Keratinocyte (primary cell): Measurements from ENCODE around the gene NDRG3. TPM values are rescaled to one million over a fixed set of nuclear protein-coding genes. Genes with fewer than 3 reads are reported as not detected.

Source experiments
- DNase-seq: peaks from one replicate; pipeline ENCODE4 v3.0.0-alpha.2; 2011; ENCODE audit warnings: low read depth, missing footprints, low spot score
- FAIRE-seq: peaks from 2 replicates; lab custom pipeline; 2011; peaks lifted over from hg19 to GRCh38; lab: Jason Lieb, UNC
- H2AFZ ChIP-seq: 2 replicates; pipeline ENCODE4 v1.6.0; 2012; ENCODE audit warnings: low read length, control low read depth, inconsistent platforms; ENCODE audit not compliant: control insufficient read depth
- H3K27ac ChIP-seq: 2 replicates; pipeline ENCODE4 v1.5.1; 2011; ENCODE audit warnings: low read length; ENCODE audit not compliant: control insufficient read depth, insufficient read depth
- H3K27me3 ChIP-seq: 3 replicates; pipeline ENCODE4 v1.6.0; 2011; ENCODE audit warnings: low read length; ENCODE audit not compliant: control insufficient read depth, insufficient read depth; ENCODE audit errors: extremely low read depth
- H3K36me3 ChIP-seq, 2 experiments: 2 replicates in 1 of 2; 3 replicates in 1 of 2; pipeline ENCODE4 v1.5.1; 2011; ENCODE audit warnings: low read length in 2 of 2, mild to moderate bottlenecking in 1 of 2; ENCODE audit not compliant: control insufficient read depth in 2 of 2, insufficient read depth in 2 of 2; ENCODE audit errors: extremely low read depth in 1 of 2
- H3K4me1 ChIP-seq: 3 replicates; pipeline ENCODE4 v1.5.1; 2011; ENCODE audit warnings: low read length; ENCODE audit not compliant: control insufficient read depth, insufficient read depth; ENCODE audit errors: extremely low read depth
- H3K4me2 ChIP-seq: 3 replicates; pipeline ENCODE4 v1.6.0; 2011; ENCODE audit warnings: low read depth, low read length; ENCODE audit not compliant: control insufficient read depth, insufficient read depth; ENCODE audit errors: extremely low read depth
- H3K4me3 ChIP-seq, 3 experiments: fragments of 200-600 bp in 1 of 3; sonication (generic) in 1 of 3; 2 replicates in 2 of 3; 3 replicates in 1 of 3; pipeline ENCODE4 v1.5.1; 2011 to 2016; ENCODE audit warnings: low read length in 3 of 3, mild to moderate bottlenecking in 3 of 3, control low read depth in 2 of 3, inconsistent platforms in 1 of 3, low read depth in 1 of 3, mixed read lengths in 1 of 3, mixed run types in 1 of 3, moderate library complexity in 1 of 3; ENCODE audit not compliant: control insufficient read depth in 2 of 3, insufficient read depth in 2 of 3; ENCODE audit errors: extremely low read depth in 1 of 3
- H3K79me2 ChIP-seq: 2 replicates; pipeline ENCODE4 v1.6.0; 2012; ENCODE audit warnings: low read length; ENCODE audit not compliant: control insufficient read depth, insufficient read depth
- H3K9ac ChIP-seq: 3 replicates; pipeline ENCODE4 v1.6.0; 2011; ENCODE audit warnings: low read length; ENCODE audit not compliant: control insufficient read depth, insufficient read depth; ENCODE audit errors: extremely low read depth
- H3K9me1 ChIP-seq: 3 replicates; pipeline ENCODE4 v1.6.0; 2011; ENCODE audit warnings: low read length; ENCODE audit not compliant: control insufficient read depth, insufficient read depth; ENCODE audit errors: extremely low read depth
- H3K9me3 ChIP-seq: 2 replicates; pipeline ENCODE4 v1.5.1; 2012; ENCODE audit warnings: low read depth, low read length; ENCODE audit not compliant: control insufficient read depth
- H4K20me1 ChIP-seq: 3 replicates; pipeline ENCODE4 v1.6.0; 2011; ENCODE audit warnings: low read length; ENCODE audit not compliant: control insufficient read depth, insufficient read depth; ENCODE audit errors: extremely low read depth
- EZH2 ChIP-seq: IDR thresholded peaks from one replicate; pipeline ENCODE4 v1.6.1; 2012; ENCODE audit warnings: inconsistent platforms, mild to moderate bottlenecking, low read length, moderate library complexity
- dilution Hi-C: fragments of 300-500 bp; cut with MboI; formaldehyde crosslinking; loops from one replicate; pipeline ENCODE4 v1.7.0; 2020; ENCODE audit warnings: low sequenced_read_pairs; ENCODE audit not compliant: extremely low pct_ligation_motif_present
- polyA plus RNA-seq, 5 experiments: library from polyadenylated mRNA; depleted of rRNA in 3 of 5; stranded (reverse) in 3 of 5; stranded (forward) in 1 of 5; unstranded in 1 of 5; fragments of >200 nt; gene quantifications; 1 replicate in 1 of 5; 2 replicates in 3 of 5; 3 replicates in 1 of 5; pipeline versions ENCODE4 v1.2.1 to v1.2.3, GENCODE V29; 2011 to 2012; ENCODE audit warnings: missing spikeins in 2 of 5, low read depth in 1 of 5, low replicate concordance in 1 of 5
- TF ChIP-seq, protein P1 (sequence below), 3 experiments: IDR thresholded peaks in 1 of 3; conservative IDR thresholded peaks in 1 of 3; optimal IDR thresholded peaks in 1 of 3; 2 replicates in 2 of 3; 3 replicates in 1 of 3; pipeline versions ENCODE3 to v1.5.1; 2011; ENCODE audit warnings: low read length in 3 of 3, mild to moderate bottlenecking in 3 of 3, moderate library complexity in 2 of 3, control low read depth in 1 of 3, inconsistent platforms in 1 of 3; ENCODE audit not compliant: insufficient read depth in 2 of 3; ENCODE audit errors: extremely low read depth in 1 of 3

The NDRG3 gene
- polyA plus RNA-seq, 1 donor (not counting 4 experiments of a cell fraction or from before 2014, with no cell fraction given), result 44.1 TPM

DNA sequence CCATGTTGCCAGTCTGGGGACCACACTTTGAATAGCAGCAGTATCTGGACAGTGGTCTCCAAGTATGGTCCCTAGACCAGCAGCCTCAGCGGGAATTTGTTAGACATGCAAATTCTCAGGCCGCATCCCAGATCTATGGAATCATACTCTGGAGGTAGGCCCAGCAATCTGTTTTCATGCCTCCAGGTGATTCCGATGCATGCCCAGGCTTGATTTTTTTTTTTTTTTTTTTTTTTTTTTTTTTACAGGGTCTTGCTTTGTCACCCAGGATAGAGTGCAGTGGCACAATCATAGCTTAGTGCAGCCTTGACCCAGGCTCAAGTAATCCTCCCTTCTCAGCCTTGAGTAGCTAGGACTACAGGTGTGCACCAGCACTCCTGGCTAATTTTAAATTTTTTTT is 99.2 kb downstream of the NDRG3 start:
- Histone ChIP-seq H3K79me2 (no peaks in the 10 kb centered on the region), H3K36me3 (peaks cover 0 to 2% of the 10 kb centered on the region in 2 experiments), H3K27me3 (no peaks in the 10 kb centered on the region), H3K9me1 (no peaks in the 10 kb centered on the region), H3K4me3 (no peak overlapping the region), H3K9ac (no peak overlapping the region), H3K4me1 (peaks cover 6% of the 10 kb centered on the region), H2AFZ (no peak overlapping the region), H4K20me1 (no peaks in the 10 kb centered on the region), H3K27ac (no peak overlapping the region), H3K9me3 (no peaks in the 10 kb centered on the region), H3K4me2 (no peak overlapping the region)
- DNase-seq (no peak), FAIRE-seq (no peak)
- dilution Hi-C loops, result no loop called here
- TF ChIP-seq EZH2, result no peak
- TF ChIP-seq, protein P1, sequence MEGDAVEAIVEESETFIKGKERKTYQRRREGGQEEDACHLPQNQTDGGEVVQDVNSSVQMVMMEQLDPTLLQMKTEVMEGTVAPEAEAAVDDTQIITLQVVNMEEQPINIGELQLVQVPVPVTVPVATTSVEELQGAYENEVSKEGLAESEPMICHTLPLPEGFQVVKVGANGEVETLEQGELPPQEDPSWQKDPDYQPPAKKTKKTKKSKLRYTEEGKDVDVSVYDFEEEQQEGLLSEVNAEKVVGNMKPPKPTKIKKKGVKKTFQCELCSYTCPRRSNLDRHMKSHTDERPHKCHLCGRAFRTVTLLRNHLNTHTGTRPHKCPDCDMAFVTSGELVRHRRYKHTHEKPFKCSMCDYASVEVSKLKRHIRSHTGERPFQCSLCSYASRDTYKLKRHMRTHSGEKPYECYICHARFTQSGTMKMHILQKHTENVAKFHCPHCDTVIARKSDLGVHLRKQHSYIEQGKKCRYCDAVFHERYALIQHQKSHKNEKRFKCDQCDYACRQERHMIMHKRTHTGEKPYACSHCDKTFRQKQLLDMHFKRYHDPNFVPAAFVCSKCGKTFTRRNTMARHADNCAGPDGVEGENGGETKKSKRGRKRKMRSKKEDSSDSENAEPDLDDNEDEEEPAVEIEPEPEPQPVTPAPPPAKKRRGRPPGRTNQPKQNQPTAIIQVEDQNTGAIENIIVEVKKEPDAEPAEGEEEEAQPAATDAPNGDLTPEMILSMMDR (optimal IDR thresholded peaks at IDR 0.05 in 1 of 3, IDR thresholded peaks at IDR 0.05 in 1 of 3, conservative IDR thresholded peaks at IDR 0.05 in 1 of 3; ENCODE audit: extremely low read depth in 1 of 3, insufficient read depth in 2 of 3, low read length in 3 of 3), result no peak

DNA sequence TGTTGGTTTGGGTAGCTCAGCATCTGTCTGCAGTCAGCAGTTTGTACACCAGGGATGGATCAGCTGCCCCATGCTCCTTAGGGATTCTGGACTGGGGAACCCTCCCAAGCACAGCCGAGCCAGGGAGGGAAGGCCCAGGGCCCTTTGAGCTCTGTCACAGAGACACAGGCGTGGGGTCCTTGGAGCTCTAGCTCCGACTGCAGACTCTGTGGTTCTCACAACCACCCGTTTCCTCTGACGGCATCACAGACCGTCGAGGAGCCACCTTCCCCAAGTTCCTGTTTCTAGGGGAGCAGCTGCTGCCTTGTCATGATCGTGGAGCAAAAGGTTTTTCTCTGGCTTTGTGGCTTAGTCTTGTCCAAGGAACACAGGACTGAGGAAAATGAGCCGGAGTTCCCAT is 99.9 kb downstream of the NDRG3 start, which contains the start of gene SLA2:
SLA2 (minus strand) TSS at position 199 of the 400 bp plus-strand sequence. CDS start 4,861 bp downstream, outside the sequence.
- no peaks in the 10 kb centered on the region for H3K36me3 ChIP-seq
- no peak within 1 kb of the TSS for H3K4me2 ChIP-seq
- H4K20me1 ChIP-seq, result no peaks in the 10 kb centered on the region
- H3K9me3 ChIP-seq, result no peaks in the 10 kb centered on the region
- H3K9me1 ChIP-seq, result no peaks in the 10 kb centered on the region
- peaks cover 6% of the 10 kb centered on the region for H3K4me1 ChIP-seq
- no peak within 1 kb of the TSS for H3K27ac ChIP-seq
- H3K79me2 ChIP-seq, result no peaks in the 10 kb centered on the region
- H2AFZ ChIP-seq, result no peak within 1 kb of the TSS
- TF ChIP-seq, protein P1 (optimal IDR thresholded peaks at IDR 0.05 in 1 of 3, IDR thresholded peaks at IDR 0.05 in 1 of 3, conservative IDR thresholded peaks at IDR 0.05 in 1 of 3; ENCODE audit: extremely low read depth in 1 of 3, insufficient read depth in 2 of 3, low read length in 3 of 3), result no peak
- TF ChIP-seq EZH2, result no peak
- H3K9ac ChIP-seq, result no peak within 1 kb of the TSS
- H3K27me3 ChIP-seq, result no peaks in the 10 kb centered on the region
- DNase-seq (no peak), FAIRE-seq (no peak)
- H3K4me3 ChIP-seq, result no peak within 1 kb of the TSS
- dilution Hi-C loops, result no loop called here
